Activated CD4-positive, alpha-beta T cell treated with anti-CD3 and anti-CD28 coated beads for 36 hours (primary cell): ENCODE results near the gene SCAP. TPM values are rescaled to one million over a fixed set of nuclear protein-coding genes. Genes with fewer than 3 reads are reported as not detected.

ENCODE experiments used
- ATAC-seq: fragments of 200-7000 bp; cut with Tn5 transposase; one replicate; pipeline ENCODE4 v1.10.0; 2021; ENCODE audit warnings: mild to moderate bottlenecking, moderate library complexity
- CTCF ChIA-PET: fragments of 350-600 bp; sonication (Branson Sonifier 250); formaldehyde crosslinking; loops from one replicate; lab custom pipeline; 2021; ENCODE audit warnings: antibody characterized with exemption; lab: Charles Lee
- POLR2A ChIA-PET: fragments of 350-600 bp; sonication (Branson Sonifier 250); formaldehyde crosslinking; loops from one replicate; lab custom pipeline; 2021; ENCODE audit warnings: antibody characterized with exemption, inconsistent platforms; lab: Charles Lee
- DNase-seq: peaks from one replicate; pipeline ENCODE4 v3.0.0-alpha.2; 2020
- H3K27ac Mint-ChIP-seq: one replicate; pipeline ENCODE4 v1.8.0; 2021; ENCODE audit warnings: mixed read lengths
- H3K27me3 Mint-ChIP-seq: one replicate; pipeline ENCODE4 v1.8.0; 2021; ENCODE audit warnings: mixed read lengths
- H3K36me3 Mint-ChIP-seq: one replicate; pipeline ENCODE4 v1.8.0; 2021; ENCODE audit warnings: low read depth, mixed read lengths
- H3K4me1 Mint-ChIP-seq: one replicate; pipeline ENCODE4 v1.8.0; 2021; ENCODE audit warnings: mixed read lengths
- H3K4me3 Mint-ChIP-seq: one replicate; pipeline ENCODE4 v1.8.0; 2021; ENCODE audit warnings: mild to moderate bottlenecking, moderate library complexity, mixed read lengths
- H3K9me3 Mint-ChIP-seq: one replicate; pipeline ENCODE4 v1.8.0; 2021; ENCODE audit warnings: low read depth, mixed read lengths
- intact Hi-C, 2 experiments: fragments of 100-400 bp; cut with DNase I in 1 of 2; cut with micrococcal nuclease in 1 of 2; formaldehyde crosslinking; loops; one replicate each; pipeline versions ENCODE4 v1.14.2 to v1.15.1; 2022 to 2024; cut with DNase I, micrococcal nuclease
- total RNA-seq, 2 experiments: library from RNA; stranded (reverse); gene quantifications; one replicate each; pipeline ENCODE4 v1.2.3, GENCODE V29; 2021

Gene SCAP
- total RNA-seq, 2 experiments from 2014 or later: 44.5 to 51.2 TPM

GRCh38 chr3:47414666-47415587 is 60.8 kb downstream of the SCAP start:
- no peak overlapping the region for H3K4me3 Mint-ChIP-seq
- H3K27me3 Mint-ChIP-seq: no peaks in the 10 kb centered on the region
- H3K27ac Mint-ChIP-seq: no peak overlapping the region
- intact Hi-C loops: no loop called here
- no peak for DNase-seq
- H3K36me3 Mint-ChIP-seq: peaks cover 28% of the 10 kb centered on the region
- no peaks in the 10 kb centered on the region for H3K9me3 Mint-ChIP-seq
- H3K4me1 Mint-ChIP-seq: no peaks in the 10 kb centered on the region
- ATAC-seq: no peak
- CTCF ChIA-PET: interaction anchor here (0.6 to 0.7 kb wide), 3 partner anchors 22 to 66 kb away, joined by 3 read pairs; no protein-coding TSS in a partner anchor
- POLR2A ChIA-PET: interaction anchor here (0.6 kb wide), 1 partner anchor 35 kb away, joined by 3 read pairs; no protein-coding TSS in a partner anchor

- intact Hi-C loops: no loop called here
- CTCF ChIA-PET: interaction anchor here (0.6 to 1.2 kb wide), 2 partner anchors 61 to 67 kb away, joined by 3 to 4 read pairs; partner anchors contain the start of gene SCAP
- ATAC-seq (no peak), DNase-seq (no peak)
- H3K9me3 Mint-ChIP-seq: no peaks in the 10 kb centered on the region
- H3K27ac Mint-ChIP-seq: no peak overlapping the region
- POLR2A ChIA-PET: no interaction called here
- H3K4me3 Mint-ChIP-seq: no peak overlapping the region
- H3K27me3 Mint-ChIP-seq: no peaks in the 10 kb centered on the region
- H3K36me3 Mint-ChIP-seq: peaks cover 28% of the 10 kb centered on the region
- no peaks in the 10 kb centered on the region for H3K4me1 Mint-ChIP-seq
Observed at GRCh38 chr3:47414161-47414564, 61.6 kb downstream of the SCAP start.

GRCh38 chr3:47413751-47414150 is 62.0 kb downstream of the SCAP start:
- no peak overlapping the region for H3K4me3 Mint-ChIP-seq
- no peak overlapping the region for H3K27ac Mint-ChIP-seq
- intact Hi-C loops: no loop called here
- POLR2A ChIA-PET: no interaction called here
- DNase-seq: no peak
- no peaks in the 10 kb centered on the region for H3K27me3 Mint-ChIP-seq
- CTCF ChIA-PET: interaction anchor here (1.2 kb wide), 1 partner anchor 62 kb away, joined by 4 read pairs; the partner anchor contains the start of gene SCAP
- ATAC-seq: no peak
- H3K36me3 Mint-ChIP-seq: peaks cover 24% of the 10 kb centered on the region
- H3K4me1 Mint-ChIP-seq: no peaks in the 10 kb centered on the region
- H3K9me3 Mint-ChIP-seq: no peaks in the 10 kb centered on the region

- ATAC-seq: no peak
- CTCF ChIA-PET: interaction anchor here (0.9 to 1.2 kb wide), 2 partner anchors 43 to 63 kb away, joined by 4 read pairs; partner anchors contain the start of gene SCAP
- Mint-ChIP-seq H3K36me3 (peaks cover 28% of the 10 kb centered on the region), H3K4me3 (no peak overlapping the region), H3K27me3 (no peaks in the 10 kb centered on the region), H3K4me1 (no peaks in the 10 kb centered on the region), H3K27ac (no peak overlapping the region), H3K9me3 (no peaks in the 10 kb centered on the region)
- no peak for DNase-seq
- intact Hi-C loops: no loop called here
- POLR2A ChIA-PET: no interaction called here
Observed at GRCh38 chr3:47412842-47413520, 62.8 kb downstream of the SCAP start.

- ChIA-PET POLR2A (no interaction called here), CTCF (interaction anchor here (0.6 kb wide), 1 partner anchor 70 kb away, joined by 3 read pairs; no protein-coding TSS in a partner anchor)
- Mint-ChIP-seq H3K4me3 (no peak overlapping the region), H3K27me3 (no peaks in the 10 kb centered on the region), H3K4me1 (no peaks in the 10 kb centered on the region), H3K27ac (no peak overlapping the region), H3K36me3 (peaks cover 28% of the 10 kb centered on the region), H3K9me3 (no peaks in the 10 kb centered on the region)
- intact Hi-C loops: no loop called here
- ATAC-seq (no peak), DNase-seq (no peak)
Observed at GRCh38 chr3:47412453-47412756, 63.3 kb downstream of the SCAP start.

GRCh38 chr3:47411696-47412452 is 63.9 kb downstream of the SCAP start:
- no peak for DNase-seq
- Mint-ChIP-seq H3K9me3 (no peaks in the 10 kb centered on the region), H3K27ac (no peak overlapping the region), H3K4me3 (no peak overlapping the region), H3K4me1 (no peaks in the 10 kb centered on the region), H3K36me3 (peaks cover 26% of the 10 kb centered on the region), H3K27me3 (no peaks in the 10 kb centered on the region)
- ATAC-seq: no peak
- CTCF ChIA-PET: interaction anchor here (0.6 to 1.3 kb wide), 2 partner anchors 9 to 71 kb away, joined by 3 read pairs; no protein-coding TSS in a partner anchor
- intact Hi-C loops: no loop called here
- POLR2A ChIA-PET: no interaction called here

- H3K27me3 Mint-ChIP-seq: no peaks in the 10 kb centered on the region
- no peaks in the 10 kb centered on the region for H3K4me1 Mint-ChIP-seq
- no peaks in the 10 kb centered on the region for H3K9me3 Mint-ChIP-seq
- no peak for DNase-seq
- intact Hi-C loops: no loop called here
- CTCF ChIA-PET: interaction anchor here (1.3 kb wide), 1 partner anchor 10 kb away, joined by 3 read pairs; no protein-coding TSS in a partner anchor
- no peak for ATAC-seq
- POLR2A ChIA-PET: no interaction called here
- no peak overlapping the region for H3K27ac Mint-ChIP-seq
- no peak overlapping the region for H3K4me3 Mint-ChIP-seq
- peaks cover 22% of the 10 kb centered on the region for H3K36me3 Mint-ChIP-seq
Observed at GRCh38 chr3:47410801-47411646, 64.7 kb downstream of the SCAP start.

- CTCF ChIA-PET: interaction anchor here (0.6 kb wide), 1 partner anchor 47 kb away, joined by 4 read pairs; no protein-coding TSS in a partner anchor
- H3K4me1 Mint-ChIP-seq: no peaks in the 10 kb centered on the region
- H3K27ac Mint-ChIP-seq: no peak overlapping the region
Observed at GRCh38 chr3:47410417-47410720, 65.4 kb downstream of the SCAP start.

GRCh38 chr3:47409688-47410416 is 65.9 kb downstream of the SCAP start:
- intact Hi-C loops: no loop called here
- H3K27me3 Mint-ChIP-seq: no peaks in the 10 kb centered on the region
- H3K4me3 Mint-ChIP-seq: no peak overlapping the region
- ATAC-seq: no peak
- ChIA-PET POLR2A (interaction anchor here (0.6 kb wide), 1 partner anchor 375 kb away, joined by 3 read pairs; no protein-coding TSS in a partner anchor), CTCF (interaction anchor here (0.6 to 1.0 kb wide), 2 partner anchors 11 to 46 kb away, joined by 4 read pairs; no protein-coding TSS in a partner anchor)
- H3K4me1 Mint-ChIP-seq: no peaks in the 10 kb centered on the region
- H3K9me3 Mint-ChIP-seq: no peaks in the 10 kb centered on the region
- no peak for DNase-seq
- H3K36me3 Mint-ChIP-seq: peaks cover 14% of the 10 kb centered on the region
- no peak overlapping the region for H3K27ac Mint-ChIP-seq

More at GRCh38 chr3:47410417-47410720, 65.4 kb downstream of the SCAP start:
- no peaks in the 10 kb centered on the region for H3K27me3 Mint-ChIP-seq
- no peak overlapping the region for H3K4me3 Mint-ChIP-seq
- ATAC-seq: no peak
- no peaks in the 10 kb centered on the region for H3K9me3 Mint-ChIP-seq
- POLR2A ChIA-PET: no interaction called here
- peaks cover 17% of the 10 kb centered on the region for H3K36me3 Mint-ChIP-seq
- intact Hi-C loops: no loop called here
- no peak for DNase-seq

GRCh38 chr3:47409284-47409683 is 66.5 kb downstream of the SCAP start:
- Mint-ChIP-seq H3K9me3 (no peaks in the 10 kb centered on the region), H3K4me1 (no peaks in the 10 kb centered on the region), H3K27me3 (no peaks in the 10 kb centered on the region), H3K4me3 (no peak overlapping the region), H3K36me3 (peaks cover 13% of the 10 kb centered on the region), H3K27ac (no peak overlapping the region)
- ATAC-seq (no peak), DNase-seq (no peak)
- intact Hi-C loops: no loop called here
- ChIA-PET POLR2A (no interaction called here), CTCF (interaction anchor here (1.0 kb wide), 2 partner anchors 12 to 62 kb away, joined by 3 to 4 read pairs; no protein-coding TSS in a partner anchor)
